ENCODE data around the gene SRCIN1. TPM values are rescaled to one million over a fixed set of nuclear protein-coding genes. Genes with fewer than 3 reads are reported as not detected.

The SRCIN1 gene
- total RNA-seq, 2 donors from 2014 or later, result 2.8 to 5.9 TPM

DNA sequence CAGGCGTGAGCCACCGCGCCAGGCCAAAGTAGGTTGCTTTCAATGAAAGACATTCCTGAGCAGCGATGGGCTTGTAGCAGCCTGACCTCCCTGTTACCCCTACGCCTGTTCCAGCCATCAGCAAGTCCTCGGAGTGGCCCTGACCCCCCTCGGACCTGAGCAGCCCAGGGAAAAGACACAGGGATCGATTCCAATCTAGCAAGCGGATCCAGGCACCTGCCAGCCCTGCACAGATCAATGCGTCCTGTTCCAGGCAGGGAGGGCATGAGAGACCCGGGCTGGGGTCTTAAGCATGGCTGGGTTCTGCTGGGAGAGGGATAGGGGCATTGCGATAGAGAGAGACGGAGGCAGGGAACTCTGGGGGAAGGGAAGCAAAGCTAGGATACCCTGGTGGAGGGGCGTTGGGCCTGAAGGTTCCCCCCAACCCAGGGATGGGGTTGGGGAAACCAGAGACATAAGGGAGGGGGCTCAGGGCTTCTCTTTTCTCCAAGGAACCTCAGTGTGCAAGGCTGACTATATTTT, 21.9 kb downstream of the SRCIN1 start:
- Histone ChIP-seq H3K27ac (ENCODE audit: low read depth, low read length) (no peak overlapping the region), H3K27me3 (ENCODE audit: control insufficient read depth, insufficient read depth, low read length, poor library complexity, severe bottlenecking) (peaks cover 23% of the 10 kb centered on the region), H3K9me3 (ENCODE audit: control insufficient read depth, low read length) (no peaks in the 10 kb centered on the region), H3K4me1 (ENCODE audit: control insufficient read depth, insufficient read depth, low read length) (peaks cover 4% of the 10 kb centered on the region), H3K4me3 (ENCODE audit: low read length) (no peak overlapping the region), H3K9ac (ENCODE audit: extremely low read depth, low read length, poor library complexity, severe bottlenecking) (no peak overlapping the region), H3K36me3 (ENCODE audit: control insufficient read depth, insufficient read depth, low read length) (no peaks in the 10 kb centered on the region)
- WGBS, 2 experiments (ENCODE audit: insufficient coverage in 1 of 2, insufficient read length in 1 of 2), result 85 to 88% methylated on average over 12 to 14 of the region's 14 CpGs
- Mint-ChIP-seq H3K27me3 (ENCODE audit: insufficient read depth) (peaks cover 51% of the 10 kb centered on the region), H3K36me3 (ENCODE audit: low read depth) (no peaks in the 10 kb centered on the region), H3K4me1 (peaks cover 6% of the 10 kb centered on the region), H3K27ac (no peak overlapping the region), H3K4me3 (no peak overlapping the region), H3K9me3 (no peaks in the 10 kb centered on the region)
- no peak for TF ChIP-seq CTCF (conservative IDR thresholded peaks at IDR 0.05)
- peak; percentile 65 for DNase-seq

DNA sequence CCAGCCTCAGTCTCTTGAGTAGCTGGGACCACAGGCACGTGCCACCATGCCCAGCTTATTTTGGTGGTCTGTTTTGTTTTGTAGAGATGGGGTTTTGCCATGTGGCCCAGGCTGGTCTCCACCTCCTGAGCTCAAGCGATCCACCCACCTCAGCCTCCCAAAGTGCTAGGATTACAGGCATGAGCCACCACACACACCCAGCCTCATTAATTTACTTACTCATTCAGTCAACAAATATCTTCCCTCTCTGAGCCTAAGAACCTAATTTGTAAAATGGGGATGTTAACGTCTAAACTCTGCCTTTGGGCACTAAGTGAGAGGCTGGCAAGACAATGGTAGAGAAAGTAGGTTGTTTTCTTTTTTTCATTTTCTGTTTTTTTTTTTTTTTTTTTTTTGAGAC, 22.6 kb downstream of the SRCIN1 start:
- Histone ChIP-seq H3K27ac (ENCODE audit: low read depth, low read length) (no peak overlapping the region), H3K9ac (ENCODE audit: extremely low read depth, low read length, poor library complexity, severe bottlenecking) (no peak overlapping the region), H3K4me1 (ENCODE audit: control insufficient read depth, insufficient read depth, low read length) (peaks cover 4% of the 10 kb centered on the region), H3K36me3 (ENCODE audit: control insufficient read depth, insufficient read depth, low read length) (no peaks in the 10 kb centered on the region), H3K9me3 (ENCODE audit: control insufficient read depth, low read length) (no peaks in the 10 kb centered on the region), H3K4me3 (ENCODE audit: low read length) (no peak overlapping the region), H3K27me3 (ENCODE audit: control insufficient read depth, insufficient read depth, low read length, poor library complexity, severe bottlenecking) (peaks cover 30% of the 10 kb centered on the region)
- no peak for TF ChIP-seq CTCF (conservative IDR thresholded peaks at IDR 0.05)
- Mint-ChIP-seq H3K4me3 (no peak overlapping the region), H3K9me3 (no peaks in the 10 kb centered on the region), H3K36me3 (ENCODE audit: low read depth) (no peaks in the 10 kb centered on the region), H3K27ac (no peak overlapping the region), H3K27me3 (ENCODE audit: insufficient read depth) (peaks cover 58% of the 10 kb centered on the region), H3K4me1 (peaks cover 6% of the 10 kb centered on the region)
- WGBS, 2 experiments (ENCODE audit: insufficient coverage in 1 of 2, insufficient read length in 1 of 2), result 88% methylated on average over 3 of the region's 3 CpGs; no CpG with 5 or more reads in 1 of the 2 experiments
- DNase-seq, result no peak

DNA sequence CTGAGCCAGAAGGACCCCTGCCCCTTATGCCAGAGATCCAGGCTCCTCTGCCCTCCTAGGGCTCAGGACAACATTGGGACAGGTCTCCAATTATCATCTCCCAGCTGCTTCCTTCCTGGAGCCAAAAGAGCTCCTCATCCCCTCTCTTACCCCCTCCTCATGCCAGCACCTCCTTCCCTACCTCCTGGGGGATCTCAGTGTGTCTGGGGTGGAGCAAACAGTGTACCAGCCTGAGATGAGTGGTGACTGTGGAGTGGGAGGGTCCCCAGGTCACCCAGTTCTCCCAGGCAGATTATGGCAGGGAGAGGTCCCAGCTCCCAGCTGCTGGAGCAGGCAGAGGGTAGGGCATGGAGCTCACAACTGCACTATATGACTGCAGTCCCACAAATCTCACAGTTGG, 23.7 kb downstream of the SRCIN1 start:
- Histone ChIP-seq H3K4me1 (ENCODE audit: control insufficient read depth, insufficient read depth, low read length) (peaks cover 4% of the 10 kb centered on the region), H3K9me3 (ENCODE audit: control insufficient read depth, low read length) (no peaks in the 10 kb centered on the region), H3K27ac (ENCODE audit: low read depth, low read length) (no peak overlapping the region), H3K9ac (ENCODE audit: extremely low read depth, low read length, poor library complexity, severe bottlenecking) (no peak overlapping the region), H3K36me3 (ENCODE audit: control insufficient read depth, insufficient read depth, low read length) (no peaks in the 10 kb centered on the region), H3K27me3 (ENCODE audit: control insufficient read depth, insufficient read depth, low read length, poor library complexity, severe bottlenecking) (peaks cover 41% of the 10 kb centered on the region), H3K4me3 (ENCODE audit: low read length) (no peak overlapping the region)
- no peak for DNase-seq
- Mint-ChIP-seq H3K36me3 (ENCODE audit: low read depth) (no peaks in the 10 kb centered on the region), H3K9me3 (no peaks in the 10 kb centered on the region), H3K27me3 (ENCODE audit: insufficient read depth) (peaks cover 70% of the 10 kb centered on the region), H3K27ac (no peak overlapping the region), H3K4me3 (no peak overlapping the region), H3K4me1 (peaks cover 6% of the 10 kb centered on the region)
- no peak for TF ChIP-seq CTCF (conservative IDR thresholded peaks at IDR 0.05)
